HEK293 (cell line): ENCODE data around the gene DLG2.

Experiments used
- KLF8 ChIP-seq: fragments of 450-650 bp; formaldehyde crosslinking; IDR thresholded peaks from 2 replicates; pipeline ENCODE4 v1.5.1; 2016; ENCODE audit warnings: missing biosample characterization, missing genetic modification characterization
- MYNN ChIP-seq: fragments of 450-650 bp; formaldehyde crosslinking; IDR thresholded peaks from 2 replicates; pipeline ENCODE4 v1.5.1; 2016; ENCODE audit warnings: missing biosample characterization, missing genetic modification characterization, borderline replicate concordance
- REST ChIP-seq: fragments of 450-650 bp; formaldehyde crosslinking; IDR thresholded peaks from 2 replicates; pipeline ENCODE4 v1.5.1; 2016; ENCODE audit warnings: missing biosample characterization, missing genetic modification characterization
- ZNF140 ChIP-seq: fragments of 450-650 bp; formaldehyde crosslinking; IDR thresholded peaks from 2 replicates; pipeline ENCODE4 v1.5.1; 2016; ENCODE audit warnings: missing biosample characterization, missing genetic modification characterization
- ZNF2 ChIP-seq: fragments of 450-650 bp; formaldehyde crosslinking; IDR thresholded peaks from 2 replicates; pipeline ENCODE4 v1.5.1; 2016; ENCODE audit warnings: missing biosample characterization, missing genetic modification characterization
- ZNF223 ChIP-seq: fragments of 450-650 bp; formaldehyde crosslinking; IDR thresholded peaks from 2 replicates; pipeline ENCODE4 v1.5.1; 2016; ENCODE audit warnings: missing biosample characterization, missing genetic modification characterization
- ZSCAN4 ChIP-seq: fragments of 450-650 bp; formaldehyde crosslinking; IDR thresholded peaks from 2 replicates; pipeline ENCODE4 v1.5.1; 2017; ENCODE audit warnings: missing biosample characterization, missing genetic modification characterization
- TF ChIP-seq, protein P1 (sequence below): fragments of 450-650 bp; formaldehyde crosslinking; IDR thresholded peaks from 2 replicates; pipeline ENCODE4 v1.5.1; 2017; ENCODE audit warnings: missing biosample characterization, missing genetic modification characterization
- TF ChIP-seq, protein P2 (sequence below): fragments of 450-650 bp; formaldehyde crosslinking; IDR thresholded peaks from 2 replicates; pipeline ENCODE4 v1.5.1; 2016; ENCODE audit warnings: missing biosample characterization, missing genetic modification characterization

DNA sequence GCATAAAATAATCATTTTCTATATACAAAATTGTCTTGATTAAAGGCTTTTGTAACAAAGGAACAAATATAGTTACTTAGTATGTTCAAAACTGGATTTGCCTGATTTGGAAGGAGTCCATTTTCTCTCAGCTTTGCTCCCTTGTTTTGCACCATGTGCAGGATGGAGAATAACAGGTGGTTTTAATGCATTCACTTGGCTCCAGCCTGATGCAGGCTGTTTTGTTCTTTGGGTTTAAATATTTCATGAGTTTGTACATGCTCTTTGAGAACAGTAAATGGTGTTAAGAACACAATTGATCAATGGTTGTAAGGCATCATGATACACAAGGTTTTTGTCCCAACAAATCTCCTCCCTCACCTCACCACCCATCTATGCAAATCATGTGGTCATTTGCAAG, 1454.1 kb downstream of the DLG2 start:
- no peak for TF ChIP-seq ZNF140 (tag by site-specific recombination)
- no peak for TF ChIP-seq ZNF2 (tag by site-specific recombination)
- TF ChIP-seq ZNF223 (tag by site-specific recombination), result no peak
- no peak for TF ChIP-seq ZSCAN4 (tag by site-specific recombination)
- TF ChIP-seq, protein P1, sequence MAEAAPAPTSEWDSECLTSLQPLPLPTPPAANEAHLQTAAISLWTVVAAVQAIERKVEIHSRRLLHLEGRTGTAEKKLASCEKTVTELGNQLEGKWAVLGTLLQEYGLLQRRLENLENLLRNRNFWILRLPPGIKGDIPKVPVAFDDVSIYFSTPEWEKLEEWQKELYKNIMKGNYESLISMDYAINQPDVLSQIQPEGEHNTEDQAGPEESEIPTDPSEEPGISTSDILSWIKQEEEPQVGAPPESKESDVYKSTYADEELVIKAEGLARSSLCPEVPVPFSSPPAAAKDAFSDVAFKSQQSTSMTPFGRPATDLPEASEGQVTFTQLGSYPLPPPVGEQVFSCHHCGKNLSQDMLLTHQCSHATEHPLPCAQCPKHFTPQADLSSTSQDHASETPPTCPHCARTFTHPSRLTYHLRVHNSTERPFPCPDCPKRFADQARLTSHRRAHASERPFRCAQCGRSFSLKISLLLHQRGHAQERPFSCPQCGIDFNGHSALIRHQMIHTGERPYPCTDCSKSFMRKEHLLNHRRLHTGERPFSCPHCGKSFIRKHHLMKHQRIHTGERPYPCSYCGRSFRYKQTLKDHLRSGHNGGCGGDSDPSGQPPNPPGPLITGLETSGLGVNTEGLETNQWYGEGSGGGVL, result no peak
- TF ChIP-seq, protein P2, sequence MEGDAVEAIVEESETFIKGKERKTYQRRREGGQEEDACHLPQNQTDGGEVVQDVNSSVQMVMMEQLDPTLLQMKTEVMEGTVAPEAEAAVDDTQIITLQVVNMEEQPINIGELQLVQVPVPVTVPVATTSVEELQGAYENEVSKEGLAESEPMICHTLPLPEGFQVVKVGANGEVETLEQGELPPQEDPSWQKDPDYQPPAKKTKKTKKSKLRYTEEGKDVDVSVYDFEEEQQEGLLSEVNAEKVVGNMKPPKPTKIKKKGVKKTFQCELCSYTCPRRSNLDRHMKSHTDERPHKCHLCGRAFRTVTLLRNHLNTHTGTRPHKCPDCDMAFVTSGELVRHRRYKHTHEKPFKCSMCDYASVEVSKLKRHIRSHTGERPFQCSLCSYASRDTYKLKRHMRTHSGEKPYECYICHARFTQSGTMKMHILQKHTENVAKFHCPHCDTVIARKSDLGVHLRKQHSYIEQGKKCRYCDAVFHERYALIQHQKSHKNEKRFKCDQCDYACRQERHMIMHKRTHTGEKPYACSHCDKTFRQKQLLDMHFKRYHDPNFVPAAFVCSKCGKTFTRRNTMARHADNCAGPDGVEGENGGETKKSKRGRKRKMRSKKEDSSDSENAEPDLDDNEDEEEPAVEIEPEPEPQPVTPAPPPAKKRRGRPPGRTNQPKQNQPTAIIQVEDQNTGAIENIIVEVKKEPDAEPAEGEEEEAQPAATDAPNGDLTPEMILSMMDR (tag by site-specific recombination), result no peak
- TF ChIP-seq KLF8 (tag by site-specific recombination), result no peak
- no peak for TF ChIP-seq REST (tag by site-specific recombination)
- TF ChIP-seq MYNN, result no peak
